Glutamatergic neuron (in vitro differentiated cells): ENCODE results near the gene HS3ST3B1. TPM values are rescaled to one million over a fixed set of nuclear protein-coding genes. Genes with fewer than 3 reads are reported as not detected.
A peak's percentile ranks its signal among the peaks of the same experiment; 100 is the strongest.

ENCODE experiments used
- DNase-seq: peaks from one replicate; pipeline ENCODE4 v3.0.0; 2022
- H3K27ac Mint-ChIP-seq: one replicate; pipeline ENCODE4 v1.8.0; 2020; ENCODE audit warnings: mild to moderate bottlenecking, mixed read lengths, inconsistent platforms; ENCODE audit not compliant: unreplicated experiment
- H3K27me3 Mint-ChIP-seq: one replicate; pipeline ENCODE4 v1.8.0; 2020; ENCODE audit warnings: mild to moderate bottlenecking, moderate library complexity, mixed read lengths, inconsistent platforms; ENCODE audit not compliant: unreplicated experiment
- H3K36me3 Mint-ChIP-seq: one replicate; pipeline ENCODE4 v1.8.0; 2020; ENCODE audit warnings: mild to moderate bottlenecking, mixed read lengths, inconsistent platforms; ENCODE audit not compliant: unreplicated experiment
- H3K4me1 Mint-ChIP-seq: one replicate; pipeline ENCODE4 v1.8.0; 2020; ENCODE audit warnings: mild to moderate bottlenecking, low read depth, mixed read lengths, inconsistent platforms; ENCODE audit not compliant: unreplicated experiment
- H3K4me3 Mint-ChIP-seq: one replicate; pipeline ENCODE4 v1.8.0; 2020; ENCODE audit warnings: mild to moderate bottlenecking, mixed read lengths, inconsistent platforms; ENCODE audit not compliant: unreplicated experiment
- H3K9me3 Mint-ChIP-seq: one replicate; pipeline ENCODE4 v1.8.0; 2020; ENCODE audit warnings: mild to moderate bottlenecking, moderate library complexity, mixed read lengths, inconsistent platforms; ENCODE audit not compliant: unreplicated experiment
- CTCF ChIP-seq: fragments of 200-600 bp; sonication (generic); IDR thresholded peaks from one replicate; pipeline ENCODE4 v1.5.0; 2021; ENCODE audit not compliant: partially characterized antibody, unreplicated experiment
- total RNA-seq: library from RNA; stranded (reverse); fragmentation: NEBNext Ultra II Directional; extraction: Animal tissue kit (Norgen Biotek cat#: 25700); gene quantifications from one replicate; pipeline ENCODE4 v1.2.1, GENCODE V29; 2021; ENCODE audit not compliant: unreplicated experiment

The HS3ST3B1 gene
- total RNA-seq, 1 donor from 2014 or later, result 2.4 TPM

DNA sequence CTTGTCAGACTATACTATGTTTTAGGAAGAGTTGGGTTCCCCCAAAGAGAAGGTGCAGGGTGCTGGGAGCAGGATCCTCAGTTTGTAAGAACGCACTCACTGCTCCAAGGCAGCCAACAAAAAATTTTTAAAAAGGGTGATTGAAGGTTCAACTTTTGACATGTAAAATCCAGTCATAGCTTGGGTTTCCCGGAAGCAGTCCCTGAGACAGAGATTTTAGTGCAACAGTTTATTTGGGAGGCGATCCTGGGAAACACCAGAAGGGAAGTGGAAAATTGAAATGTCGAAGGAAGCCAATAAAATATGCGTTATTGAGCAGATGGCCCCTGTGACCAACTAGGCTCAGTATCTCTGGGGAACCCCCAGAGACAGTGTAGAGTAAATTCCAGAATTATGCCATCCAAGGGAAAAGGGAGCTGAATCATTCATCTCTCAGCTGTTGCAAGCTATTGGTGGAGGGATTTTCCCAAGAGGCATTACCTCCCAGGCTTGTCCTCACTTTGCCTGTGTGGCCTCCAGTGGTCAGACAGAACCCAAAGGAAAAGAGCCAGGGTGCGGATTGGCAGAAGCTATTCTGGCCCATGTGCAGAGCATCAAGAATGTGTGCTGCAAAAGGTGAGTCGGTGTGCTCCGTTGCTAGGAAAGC lies 72.9 kb downstream of the HS3ST3B1 start:
- peak overlapping the region; percentile 53 for H3K4me3 Mint-ChIP-seq
- DNase-seq, result no peak
- peaks cover 4% of the 10 kb centered on the region for H3K9me3 Mint-ChIP-seq
- peaks cover 21% of the 10 kb centered on the region for H3K4me1 Mint-ChIP-seq
- peaks cover 1% of the 10 kb centered on the region for H3K27me3 Mint-ChIP-seq
- TF ChIP-seq CTCF, result no peak
- peak overlapping the region; percentile 69 for H3K27ac Mint-ChIP-seq
- H3K36me3 Mint-ChIP-seq, result no peaks in the 10 kb centered on the region

GRCh38 chr17:14374268-14374667 lies 73.4 kb downstream of the HS3ST3B1 start:
- no peak for TF ChIP-seq CTCF
- peaks cover 1% of the 10 kb centered on the region for H3K27me3 Mint-ChIP-seq
- H3K4me3 Mint-ChIP-seq, result peak overlapping the region; percentile 53
- peak overlapping the region; percentile 69 for H3K27ac Mint-ChIP-seq
- DNase-seq, result no peak
- H3K4me1 Mint-ChIP-seq, result peaks cover 21% of the 10 kb centered on the region
- peaks cover 4% of the 10 kb centered on the region for H3K9me3 Mint-ChIP-seq
- H3K36me3 Mint-ChIP-seq, result no peaks in the 10 kb centered on the region

DNA sequence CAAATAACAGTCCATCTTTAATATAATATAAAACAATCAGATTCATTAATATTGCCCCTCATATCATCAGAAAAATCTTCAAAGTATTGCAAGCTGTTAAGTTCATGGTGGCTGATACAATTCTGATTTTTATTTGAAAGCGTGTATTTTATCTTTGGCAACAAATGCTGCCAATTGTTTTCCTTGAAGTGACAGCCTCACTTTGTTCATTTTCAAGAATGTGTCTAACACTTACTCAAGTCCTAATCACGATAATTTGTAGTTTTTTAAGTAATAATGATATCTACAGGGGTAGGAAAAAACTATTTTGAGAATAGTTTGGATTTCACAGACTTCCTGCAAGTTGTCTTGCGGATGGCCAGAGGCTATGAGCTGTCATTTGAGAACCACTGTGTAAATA lies 75.8 kb downstream of the HS3ST3B1 start:
- no peak overlapping the region for H3K4me3 Mint-ChIP-seq
- no peaks in the 10 kb centered on the region for H3K9me3 Mint-ChIP-seq
- peaks cover 16% of the 10 kb centered on the region for H3K4me1 Mint-ChIP-seq
- H3K36me3 Mint-ChIP-seq, result no peaks in the 10 kb centered on the region
- no peak for TF ChIP-seq CTCF
- DNase-seq, result no peak
- H3K27ac Mint-ChIP-seq, result no peak overlapping the region
- peaks cover 1% of the 10 kb centered on the region for H3K27me3 Mint-ChIP-seq

DNA sequence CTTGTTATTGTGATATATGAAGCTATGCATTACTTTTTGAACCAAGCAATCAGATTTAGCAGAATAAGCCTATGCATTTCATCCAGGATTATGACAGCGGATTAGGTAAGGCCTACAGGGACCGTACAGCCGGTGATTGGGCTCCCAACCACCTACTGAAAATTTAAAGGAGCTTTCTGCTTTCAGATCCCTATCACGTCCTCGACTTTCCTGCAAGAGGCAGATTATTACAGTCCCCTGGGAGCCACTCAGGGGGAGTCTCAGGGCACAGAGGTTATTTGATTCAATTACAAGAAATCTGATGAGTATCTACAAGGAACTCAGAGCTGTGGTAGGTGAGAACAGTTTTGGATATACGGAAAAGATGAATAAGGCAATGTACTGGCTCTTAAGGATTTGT lies 80.7 kb downstream of the HS3ST3B1 start:
- H3K4me1 Mint-ChIP-seq, result peaks cover 5% of the 10 kb centered on the region
- no peaks in the 10 kb centered on the region for H3K36me3 Mint-ChIP-seq
- H3K4me3 Mint-ChIP-seq, result no peak overlapping the region
- H3K9me3 Mint-ChIP-seq, result no peaks in the 10 kb centered on the region
- no peaks in the 10 kb centered on the region for H3K27me3 Mint-ChIP-seq
- peak; percentile 25 for DNase-seq
- H3K27ac Mint-ChIP-seq, result no peak overlapping the region
- TF ChIP-seq CTCF, result no peak

DNA sequence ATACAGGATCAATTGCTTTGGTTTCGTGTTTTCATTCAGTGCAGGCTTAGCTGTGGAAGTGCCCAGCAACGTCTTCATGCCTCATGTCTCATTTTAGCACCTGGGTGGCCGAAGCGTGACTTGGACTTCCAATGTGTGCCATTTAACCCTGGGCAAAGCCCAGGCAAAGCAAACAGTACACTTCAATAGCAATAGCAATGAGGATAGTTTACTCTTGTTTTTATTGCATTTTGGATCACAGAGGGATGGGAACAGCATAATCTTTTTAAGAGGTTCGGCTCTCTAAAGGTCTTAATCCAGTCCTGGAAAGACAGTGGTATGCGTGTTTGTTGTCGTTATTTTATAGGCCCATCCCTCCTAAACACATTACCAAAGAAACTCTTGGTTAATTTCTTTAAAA lies 86.2 kb downstream of the HS3ST3B1 start:
- Mint-ChIP-seq H3K27ac (no peak overlapping the region), H3K9me3 (no peaks in the 10 kb centered on the region), H3K27me3 (peaks cover 2% of the 10 kb centered on the region), H3K4me1 (no peaks in the 10 kb centered on the region), H3K36me3 (peaks cover 9% of the 10 kb centered on the region), H3K4me3 (no peak overlapping the region)
- DNase-seq, result no peak
- TF ChIP-seq CTCF, result no peak
